ENCODE measurements around the gene OIP5. TPM values are rescaled to one million over a fixed set of nuclear protein-coding genes. Genes with fewer than 3 reads are reported as not detected.

Gene OIP5
- total and polyA plus RNA-seq, 2 of the 4 experiments (the other 2 are of a cell fraction) = 4.1 to 5.5 TPM

Other genes starting within 250 kb of the OIP5 start
- gene INO80, start 216.3 kb downstream of the OIP5 start, total RNA-seq (2012; rRNA removed) = 13.3 and 15.6 TPM in 2 replicates
- gene INO80, start 216.3 kb downstream of the OIP5 start, polyA plus RNA-seq (2012; rRNA removed) = 6.0 and 7.1 TPM in 2 replicates
- not detected in 2 replicates for gene EXD1, start 101.8 kb downstream of the OIP5 start, total RNA-seq (2012; rRNA removed)
- gene EXD1, start 101.8 kb downstream of the OIP5 start, polyA plus RNA-seq (2012; rRNA removed) = not detected in 2 replicates
- gene CHP1, start 101.3 kb downstream of the OIP5 start, total RNA-seq (2012; rRNA removed) = 94.2 and 96.1 TPM in 2 replicates
- gene CHP1, start 101.3 kb downstream of the OIP5 start, polyA plus RNA-seq (2012; rRNA removed) = 34.0 and 39.2 TPM in 2 replicates
- gene NUSAP1, start 290 bp upstream of the OIP5 start, total RNA-seq (2012; rRNA removed) = 92.5 and 123 TPM in 2 replicates
- 59.2 and 61.7 TPM in 2 replicates for gene NUSAP1, start 290 bp upstream of the OIP5 start, polyA plus RNA-seq (2012; rRNA removed)
- 16.8 and 28.3 TPM in 2 replicates for gene NDUFAF1, start 69.9 kb upstream of the OIP5 start, total RNA-seq (2012; rRNA removed)
- 13.4 and 14.6 TPM in 2 replicates for gene NDUFAF1, start 69.9 kb upstream of the OIP5 start, polyA plus RNA-seq (2012; rRNA removed)
- 15.1 and 17.8 TPM in 2 replicates for gene RTF1, start 84.5 kb upstream of the OIP5 start, total RNA-seq (2012; rRNA removed)
- gene RTF1, start 84.5 kb upstream of the OIP5 start, polyA plus RNA-seq (2012; rRNA removed) = 21.7 and 24.3 TPM in 2 replicates
- 1.1 and 1.4 TPM in 2 replicates for gene ITPKA, start 161.3 kb upstream of the OIP5 start, total RNA-seq (2012; rRNA removed)
- 1.8 and 2.2 TPM in 2 replicates for gene ITPKA, start 161.3 kb upstream of the OIP5 start, polyA plus RNA-seq (2012; rRNA removed)
- gene LTK, start 181.2 kb upstream of the OIP5 start, total RNA-seq (2012; rRNA removed) = 0.18 and 0.28 TPM in 2 replicates
- 0.62 and 0.77 TPM in 2 replicates for gene LTK, start 181.2 kb upstream of the OIP5 start, polyA plus RNA-seq (2012; rRNA removed)
- gene RPAP1, start 211.7 kb upstream of the OIP5 start, total RNA-seq (2012; rRNA removed) = 9.1 and 9.4 TPM in 2 replicates
- 18.1 and 22.7 TPM in 2 replicates for gene RPAP1, start 211.7 kb upstream of the OIP5 start, polyA plus RNA-seq (2012; rRNA removed)
- 10.6 and 11.5 TPM in 2 replicates for gene TYRO3, start 226.6 kb upstream of the OIP5 start, total RNA-seq (2012; rRNA removed)
- gene TYRO3, start 226.6 kb upstream of the OIP5 start, polyA plus RNA-seq (2012; rRNA removed) = 15.1 and 18.4 TPM in 2 replicates